CD4-positive, alpha-beta T cell treated with Interleukin-4 for 4 hours (primary cell): Measurements from ENCODE around the gene CTCF.

Source experiments
- DNase-seq: peaks from one replicate; pipeline ENCODE4 v3.0.0-alpha.2; 2020

Gene CTCF

GRCh38 chr16:67667453-67667816, 105.1 kb downstream of the CTCF start:
- no peak for DNase-seq

GRCh38 chr16:67667817-67668494, 105.6 kb downstream of the CTCF start:
- DNase-seq = peak; percentile 83

GRCh38 chr16:67668495-67669157, 106.3 kb downstream of the CTCF start:
- DNase-seq = no peak

- no peak for DNase-seq
Observed at GRCh38 chr16:67669499-67670101, 107.3 kb downstream of the CTCF start.

GRCh38 chr16:67672306-67672705, 110.0 kb downstream of the CTCF start:
- DNase-seq = no peak

- peak; percentile 44 for DNase-seq
Observed at GRCh38 chr16:67672739-67673662, 110.7 kb downstream of the CTCF start.

GRCh38 chr16:67673712-67674580, 111.6 kb downstream of the CTCF start:
- DNase-seq = no peak

GRCh38 chr16:67674851-67675578, 112.7 kb downstream of the CTCF start:
- DNase-seq = no peak

- DNase-seq = no peak
Observed at GRCh38 chr16:67675579-67675935, 113.2 kb downstream of the CTCF start.

GRCh38 chr16:67675999-67676398, 113.7 kb downstream of the CTCF start:
- no peak for DNase-seq

- no peak for DNase-seq
Observed at GRCh38 chr16:67676516-67676915, 114.2 kb downstream of the CTCF start.

GRCh38 chr16:67676939-67677338, 114.6 kb downstream of the CTCF start:
- no peak for DNase-seq

- no peak for DNase-seq
Observed at GRCh38 chr16:67677712-67678111, 115.4 kb downstream of the CTCF start.

- DNase-seq = no peak
Observed at GRCh38 chr16:67678354-67679023, 116.2 kb downstream of the CTCF start.

- DNase-seq = no peak
Observed at GRCh38 chr16:67679935-67680897, 117.9 kb downstream of the CTCF start.

- no peak for DNase-seq
Observed at GRCh38 chr16:67683767-67684166, 121.4 kb downstream of the CTCF start.

- DNase-seq = no peak
Observed at GRCh38 chr16:67685388-67686112, 123.2 kb downstream of the CTCF start.
